ENCODE results near the gene CUEDC1. TPM values are rescaled to one million over a fixed set of nuclear protein-coding genes. Genes with fewer than 3 reads are reported as not detected.
A peak's percentile ranks its signal among the peaks of the same experiment; 100 is the strongest.

The CUEDC1 gene
- total and polyA plus RNA-seq, 9 of the 15 experiments (the other 6 are each of a cell fraction or from before 2014, with no cell fraction given) = 0.20 to 4.1 (median 1.6) TPM; not detected in 1

- TF ChIP-seq REST (IDR thresholded peaks at IDR 0.05; ENCODE audit: borderline replicate concordance) (peak; percentile 33; the same call in 1 of the 2 replicates), REST (CRISPR knock-in tag; IDR thresholded peaks at IDR 0.05; ENCODE audit: low read depth) (no peak)
These were observed 25.8 kb downstream of the CUEDC1 start (continued) for GRCh38 chr17:57929386-57929785.

- in situ Hi-C loops (cut with MboI) (no loop called here), intact Hi-C loops (cut with micrococcal nuclease) (no loop called here)
- POLR2A ChIA-PET = no interaction called here
- no peak overlapping the region for H3K4me2 ChIP-seq (ENCODE audit: insufficient read depth, low read length)
- no peaks in the 10 kb centered on the region for H3K9me3 ChIP-seq (replicated peaks; ENCODE audit: control insufficient read depth, insufficient read depth, low read depth, low read length)
- no peaks in the 10 kb centered on the region for H3K79me2 ChIP-seq (ENCODE audit: control insufficient read depth, insufficient read depth, low read length)
- H4K20me1 ChIP-seq (replicated peaks; ENCODE audit: control insufficient read depth, insufficient read depth, low read length) = peaks cover 5% of the 10 kb centered on the region
- ATAC-seq = no peak
- H3K27me3 ChIP-seq (ENCODE audit: control insufficient read depth in 2 of 2, insufficient read depth in 2 of 2, low read length in 2 of 2) = peaks cover 59 to 78% of the 10 kb centered on the region in 2 experiments
- H3K9me1 ChIP-seq (ENCODE audit: control insufficient read depth, insufficient read depth, low read length) = peaks cover 2% of the 10 kb centered on the region
- no peak overlapping the region for H2AFZ ChIP-seq (ENCODE audit: low read depth, low read length)
- no peak for DNase-seq (ENCODE audit: extremely low read depth in 1 of 4, low spot score in 3 of 4)
- no peak overlapping the region for H3K27ac ChIP-seq (ENCODE audit: extremely low read depth, low read depth, low read length)
- BruUV-seq (replicated peaks) = no TSS peak
- no peak for FAIRE-seq
- H3K4me1 ChIP-seq (replicated peaks in 1 of 2; ENCODE audit: control insufficient read depth in 2 of 2, insufficient read depth in 2 of 2, low read length in 2 of 2) = no peaks in the 10 kb centered on the region
- no peaks in the 10 kb centered on the region for H3K36me3 ChIP-seq (ENCODE audit: control insufficient read depth, insufficient read depth, low read length)
- CTCF ChIA-PET (ENCODE audit: low intra/inter-chr PET ratio) = interaction anchor here (0.5 kb wide), 1 partner anchor 21 kb away, joined by 3 read pairs; no protein-coding TSS in a partner anchor
- H3K4me3 ChIP-seq = no peak overlapping the region
- 7% methylated on average over 5 of the region's 5 CpGs for WGBS (ENCODE audit: insufficient coverage, low coverage, missing lambda C conversion rate)
- no peak overlapping the region for H3K9ac ChIP-seq (ENCODE audit: insufficient read depth in 1 of 2, low read depth in 2 of 2, low read length in 2 of 2)
- no peak for TF ChIP-seq ZFP30 (CRISPR knock-in tag; IDR thresholded peaks at IDR 0.05; ENCODE audit: borderline replicate concordance)
- no peak for TF ChIP-seq RBM34 (IDR thresholded peaks at IDR 0.05; ENCODE audit: borderline replicate concordance, insufficient read depth, low read length)
- TF ChIP-seq CAMTA2 (CRISPR knock-in tag; conservative IDR thresholded peaks at IDR 0.05) = no peak
- TF ChIP-seq ZNF79 (CRISPR knock-in tag; IDR thresholded peaks at IDR 0.05; ENCODE audit: low read depth) = no peak
- no peak for TF ChIP-seq GABPB1 (CRISPR knock-in tag; IDR thresholded peaks at IDR 0.05)
- TF ChIP-seq POLR2AphosphoS5 (IDR thresholded peaks at IDR 0.05; ENCODE audit: control insufficient read depth, insufficient read depth, low read depth, low read length) = no peak
- no peak for TF ChIP-seq USF2 (CRISPR knock-in tag; IDR thresholded peaks at IDR 0.05)
- TF ChIP-seq FUS (optimal IDR thresholded peaks at IDR 0.05; ENCODE audit: low read depth, low read length) = no peak
- no peak for TF ChIP-seq ZFP36 (IDR thresholded peaks at IDR 0.05; ENCODE audit: low read depth, low read length, partially characterized antibody)
- no peak for TF ChIP-seq CC2D1A (IDR thresholded peaks at IDR 0.05)
- no peak for TF ChIP-seq TFAM (CRISPR knock-in tag; conservative IDR thresholded peaks at IDR 0.05)
These were observed 26.3 kb downstream of the CUEDC1 start for GRCh38 chr17:57928928-57929327.
